Measurements from ENCODE around the gene USF3. TPM values are rescaled to one million over a fixed set of nuclear protein-coding genes. Genes with fewer than 3 reads are reported as not detected.

Gene USF3
- total and polyA plus RNA-seq, 2 of the 8 experiments (the other 6 are each of a cell fraction or from before 2014, with no cell fraction given), result 9.6 to 18.5 TPM

GRCh38 chr3:113714702-113715101 is 18.3 kb upstream of the USF3 start:
- H2AFZ ChIP-seq (ENCODE audit: low read length), result no peak overlapping the region
- H4K20me1 ChIP-seq (replicated peaks in 1 of 2; ENCODE audit: control insufficient read depth in 1 of 2, insufficient read depth in 2 of 2, low read length in 2 of 2), result no peaks in the 10 kb centered on the region
- no peak overlapping the region for H2BK15ac ChIP-seq (ENCODE audit: low read length)
- H3K79me2 ChIP-seq (ENCODE audit: control insufficient read depth in 1 of 2, insufficient read depth in 2 of 2, low read length in 2 of 2), result no peaks in the 10 kb centered on the region
- peaks cover 0 to 1% (median 0%) of the 10 kb centered on the region in 4 experiments; a peak in 1 of 7 replicates for H3K27me3 ChIP-seq (replicated peaks in 1 of 4; ENCODE audit: control insufficient read depth in 3 of 4, extremely low read depth in 1 of 4, insufficient read depth in 3 of 4, low read length in 3 of 4)
- H3K9ac ChIP-seq (replicated peaks in 1 of 4; ENCODE audit: extremely low read depth in 1 of 4, low read depth in 3 of 4, low read length in 3 of 4), result no peak overlapping the region
- no peak overlapping the region for H2BK12ac ChIP-seq (ENCODE audit: low read depth, low read length)
- H4K8ac ChIP-seq (ENCODE audit: extremely low read depth, insufficient read depth, low read length), result no peak overlapping the region
- H4K5ac ChIP-seq (ENCODE audit: insufficient read length, low read depth, low read length), result no peak overlapping the region
- H2BK20ac ChIP-seq (ENCODE audit: low read length), result no peak overlapping the region
- H2BK5ac ChIP-seq (ENCODE audit: low read depth, low read length), result no peak overlapping the region
- H3K18ac ChIP-seq (ENCODE audit: extremely low read depth, low read length), result no peak overlapping the region
- no peak overlapping the region for H3K56ac ChIP-seq (replicated peaks; ENCODE audit: insufficient read length, low read depth, low read length)
- FAIRE-seq, result no peak
- no peak overlapping the region for H4K91ac ChIP-seq (replicated peaks; ENCODE audit: insufficient read length, low read length)
- no peaks in the 10 kb centered on the region for H3K79me1 ChIP-seq (ENCODE audit: low read depth, low read length)
- POLR2A ChIA-PET (ENCODE audit: partially characterized antibody), result interaction anchor here (0.7 to 1.9 kb wide), 4 partner anchors 9 to 21 kb away, joined by 3 to 10 read pairs (median 5); partner anchors contain the start of gene USF3
- H2AK5ac ChIP-seq (ENCODE audit: low read depth, low read length), result no peak overlapping the region
- no peak overlapping the region for H3K27ac ChIP-seq (ENCODE audit: low read depth, low read length)
- no peak overlapping the region for H2BK120ac ChIP-seq (replicated peaks; ENCODE audit: low read depth, low read length)
- 86% methylated on average over 1 of the region's 1 CpG; no CpG with 5 or more reads in 1 of the 2 experiments for WGBS, 2 experiments (ENCODE audit: extremely low coverage in 1 of 2, insufficient coverage in 1 of 2, insufficient read length in 1 of 2, insufficient replicate concordance in 2 of 2, low coverage in 1 of 2, low lambda C conversion rate in 2 of 2, missing lambda C conversion rate in 1 of 2)
- no peaks in the 10 kb centered on the region for H3K9me3 ChIP-seq (ENCODE audit: insufficient read depth in 2 of 2, low read depth in 1 of 2, low read length in 1 of 2)
- H3K23me2 ChIP-seq (ENCODE audit: low read depth, low read length), result no peaks in the 10 kb centered on the region
- H3K23ac ChIP-seq (ENCODE audit: insufficient read length), result no peak overlapping the region
- H3K4me2 ChIP-seq (ENCODE audit: insufficient read depth in 1 of 2, low read depth in 2 of 2, low read length in 2 of 2), result no peak overlapping the region
- CTCF ChIA-PET (ENCODE audit: partially characterized antibody), result interaction anchor here (0.9 to 1.2 kb wide), 2 partner anchors 15 to 18 kb away, joined by 3 read pairs; no protein-coding TSS in a partner anchor
- H3K14ac ChIP-seq (ENCODE audit: insufficient read length), result no peak overlapping the region
- no peak for DNase-seq (ENCODE audit: low read depth in 1 of 2, low spot score in 2 of 2)
- H3K36me3 ChIP-seq (ENCODE audit: control insufficient read depth in 2 of 4, insufficient read depth in 4 of 4, low read length in 3 of 4), result peaks cover 0 to 24% (median 2%) of the 10 kb centered on the region in 4 experiments; a peak in 3 of 8 replicates
- H3K4ac ChIP-seq (replicated peaks; ENCODE audit: insufficient read length, low read depth, low read length), result no peak overlapping the region
- no peak overlapping the region for H3K4me3 ChIP-seq (ENCODE audit: extremely low read depth in 1 of 4, insufficient read depth in 2 of 4, low read depth in 3 of 4, low read length in 4 of 4)
- no peaks in the 10 kb centered on the region for H3K4me1 ChIP-seq (replicated peaks in 1 of 4; ENCODE audit: control insufficient read depth in 3 of 4, insufficient read depth in 4 of 4, low read length in 3 of 4)
- TF ChIP-seq BACH1 (IDR thresholded peaks at IDR 0.05; ENCODE audit: low read length) (no peak), TCF12 (IDR thresholded peaks at IDR 0.05; ENCODE audit: low read depth, low read length) (no peak), CTCF (IDR thresholded peaks at IDR 0.05; ENCODE audit: control extremely low read depth in 1 of 3, insufficient read depth in 1 of 3, low read depth in 1 of 3, low read length in 3 of 3) (no peak), USF2 (IDR thresholded peaks at IDR 0.05; ENCODE audit: low read length) (no peak), GTF2F1 (IDR thresholded peaks at IDR 0.05; ENCODE audit: borderline replicate concordance, low read depth, low read length) (no peak), CTBP2 (IDR thresholded peaks at IDR 0.05; ENCODE audit: borderline replicate concordance, insufficient read depth, insufficient read length, low read length) (no peak), POU5F1 (IDR thresholded peaks at IDR 0.05; ENCODE audit: low read depth, low read length) (no peak), JUN (IDR thresholded peaks at IDR 0.05; ENCODE audit: low read depth, low read length) (no peak), SIRT6 (IDR thresholded peaks at IDR 0.05; ENCODE audit: low read length) (no peak), E2F6 (IDR thresholded peaks at IDR 0.05) (no peak)

All from H1 (cell line).